ENCODE results near the gene SMIM44.

SMIM44 gene

GRCh38 chr19:3462991-3463713 lies 20.1 kb downstream of the SMIM44 start:
- no peak for TF ChIP-seq CTCF (IDR thresholded peaks at IDR 0.05; ENCODE audit: control insufficient read depth, extremely low read depth, insufficient read depth)
- H3K4me3 ChIP-seq (ENCODE audit: low read depth, low read length): no peak overlapping the region
- no peak for DNase-seq (ENCODE audit: low read depth)

GRCh38 chr19:3459965-3460582 lies 23.2 kb downstream of the SMIM44 start:
- TF ChIP-seq CTCF (IDR thresholded peaks at IDR 0.05; ENCODE audit: control insufficient read depth, extremely low read depth, insufficient read depth): no peak
- no peak for DNase-seq (ENCODE audit: low read depth)
- H3K4me3 ChIP-seq (ENCODE audit: low read depth, low read length): no peak overlapping the region

- DNase-seq (ENCODE audit: low read depth): no peak
- no peak overlapping the region for H3K4me3 ChIP-seq (ENCODE audit: low read depth, low read length)
- no peak for TF ChIP-seq CTCF (IDR thresholded peaks at IDR 0.05; ENCODE audit: control insufficient read depth, extremely low read depth, insufficient read depth)
Observed at GRCh38 chr19:3459089-3459881, 24.0 kb downstream of the SMIM44 start.

- H3K4me3 ChIP-seq (ENCODE audit: low read depth, low read length): no peak overlapping the region
- DNase-seq (ENCODE audit: low read depth): no peak
Observed at GRCh38 chr19:3458229-3459088, 24.8 kb downstream of the SMIM44 start.

GRCh38 chr19:3457528-3458228 lies 25.6 kb downstream of the SMIM44 start:
- no peak for TF ChIP-seq CTCF (IDR thresholded peaks at IDR 0.05; ENCODE audit: control insufficient read depth, extremely low read depth, insufficient read depth)
- DNase-seq (ENCODE audit: low read depth): no peak
- no peak overlapping the region for H3K4me3 ChIP-seq (ENCODE audit: low read depth, low read length)

More at GRCh38 chr19:3458229-3459088, 24.8 kb downstream of the SMIM44 start:
- no peak for TF ChIP-seq CTCF (IDR thresholded peaks at IDR 0.05; ENCODE audit: control insufficient read depth, extremely low read depth, insufficient read depth)
